Stimulated activated CD8-positive, alpha-beta memory T cell treated with anti-CD3 and anti-CD28 coated beads, Interleukin-12 subunit alpha, Interleukin-12 subunit beta, amount 100 ng/mL, for 1 hour (primary cell): ENCODE data around the gene TMPRSS7.

Experiments
- DNase-seq: peaks from one replicate; pipeline ENCODE4 v3.0.0-alpha.2; 2020; ENCODE audit warnings: low read depth

TMPRSS7 gene, protein sequence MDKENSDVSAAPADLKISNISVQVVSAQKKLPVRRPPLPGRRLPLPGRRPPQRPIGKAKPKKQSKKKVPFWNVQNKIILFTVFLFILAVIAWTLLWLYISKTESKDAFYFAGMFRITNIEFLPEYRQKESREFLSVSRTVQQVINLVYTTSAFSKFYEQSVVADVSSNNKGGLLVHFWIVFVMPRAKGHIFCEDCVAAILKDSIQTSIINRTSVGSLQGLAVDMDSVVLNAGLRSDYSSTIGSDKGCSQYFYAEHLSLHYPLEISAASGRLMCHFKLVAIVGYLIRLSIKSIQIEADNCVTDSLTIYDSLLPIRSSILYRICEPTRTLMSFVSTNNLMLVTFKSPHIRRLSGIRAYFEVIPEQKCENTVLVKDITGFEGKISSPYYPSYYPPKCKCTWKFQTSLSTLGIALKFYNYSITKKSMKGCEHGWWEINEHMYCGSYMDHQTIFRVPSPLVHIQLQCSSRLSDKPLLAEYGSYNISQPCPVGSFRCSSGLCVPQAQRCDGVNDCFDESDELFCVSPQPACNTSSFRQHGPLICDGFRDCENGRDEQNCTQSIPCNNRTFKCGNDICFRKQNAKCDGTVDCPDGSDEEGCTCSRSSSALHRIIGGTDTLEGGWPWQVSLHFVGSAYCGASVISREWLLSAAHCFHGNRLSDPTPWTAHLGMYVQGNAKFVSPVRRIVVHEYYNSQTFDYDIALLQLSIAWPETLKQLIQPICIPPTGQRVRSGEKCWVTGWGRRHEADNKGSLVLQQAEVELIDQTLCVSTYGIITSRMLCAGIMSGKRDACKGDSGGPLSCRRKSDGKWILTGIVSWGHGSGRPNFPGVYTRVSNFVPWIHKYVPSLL

DNA sequence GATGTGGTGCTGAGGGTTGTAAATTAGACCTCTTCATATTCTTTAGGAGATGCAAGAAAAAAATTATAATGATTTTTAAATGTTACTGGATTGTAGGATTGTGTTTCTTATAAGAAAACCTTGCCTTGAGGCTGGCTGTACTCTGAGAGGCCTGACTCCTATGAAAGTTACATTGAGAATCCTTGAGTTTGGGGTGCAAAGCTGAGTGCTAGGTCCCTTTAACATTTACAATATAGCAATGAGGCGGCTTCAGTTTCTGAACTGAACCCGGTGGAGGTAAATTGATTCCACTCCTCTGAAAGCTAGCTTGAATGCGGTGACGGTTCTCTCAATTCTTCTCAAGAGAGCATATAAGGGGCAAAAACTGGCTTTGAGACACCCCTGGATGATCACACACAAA is at the start of gene TMPRSS7:
TSS of gene TMPRSS7 (plus strand) at position 301 of the 400 bp plus-strand sequence. CDS start 110 bp downstream, outside the sequence.
- DNase-seq = no peak

DNA sequence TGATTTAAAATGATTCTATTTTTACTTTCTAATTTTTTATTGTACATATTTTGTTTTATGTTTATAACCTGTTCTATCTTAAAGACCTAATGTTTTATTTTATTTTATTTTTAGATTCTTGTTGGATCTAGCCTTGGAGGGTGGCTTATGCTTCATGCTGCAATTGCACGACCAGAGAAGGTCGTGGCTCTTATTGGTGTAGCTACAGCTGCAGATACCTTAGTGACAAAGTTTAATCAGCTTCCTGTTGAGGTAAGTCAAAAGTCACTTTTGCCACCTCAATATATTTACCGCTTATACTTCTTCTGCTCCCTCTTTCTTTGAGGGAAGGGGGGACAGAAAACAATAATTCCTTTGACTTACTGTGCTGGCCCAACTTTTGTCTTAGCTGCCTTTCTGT is 47.7 kb upstream of the TMPRSS7 start:
- no peak for DNase-seq

DNA sequence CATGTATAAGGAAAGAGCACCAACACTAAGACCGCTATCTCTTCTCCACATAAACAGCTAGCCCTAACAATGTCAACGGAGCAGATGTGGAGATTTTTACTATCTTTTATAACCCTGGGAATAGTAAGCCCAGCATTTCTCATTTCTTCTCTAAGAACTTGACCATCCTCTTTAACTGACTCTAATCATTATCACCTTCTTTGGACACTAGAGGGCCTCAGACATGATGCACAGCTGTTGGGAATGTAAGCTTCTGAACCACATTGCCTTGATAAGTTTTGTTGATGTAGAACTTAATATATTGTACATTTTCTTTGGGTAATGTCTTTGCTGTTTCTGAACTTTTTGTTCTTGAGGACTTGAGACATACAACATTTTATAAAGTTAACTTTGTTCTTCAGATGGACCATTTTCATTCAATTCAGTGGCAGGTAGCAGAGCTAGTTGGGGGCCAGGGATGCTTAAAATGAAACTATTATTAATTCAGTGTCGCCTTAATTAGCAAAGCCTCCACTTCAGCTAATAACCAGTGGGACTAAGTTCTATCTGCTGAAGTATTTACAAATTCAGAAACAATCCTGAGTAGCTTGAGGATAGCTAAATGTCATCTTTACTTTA is 45.4 kb upstream of the TMPRSS7 start:
- no peak for DNase-seq

DNA sequence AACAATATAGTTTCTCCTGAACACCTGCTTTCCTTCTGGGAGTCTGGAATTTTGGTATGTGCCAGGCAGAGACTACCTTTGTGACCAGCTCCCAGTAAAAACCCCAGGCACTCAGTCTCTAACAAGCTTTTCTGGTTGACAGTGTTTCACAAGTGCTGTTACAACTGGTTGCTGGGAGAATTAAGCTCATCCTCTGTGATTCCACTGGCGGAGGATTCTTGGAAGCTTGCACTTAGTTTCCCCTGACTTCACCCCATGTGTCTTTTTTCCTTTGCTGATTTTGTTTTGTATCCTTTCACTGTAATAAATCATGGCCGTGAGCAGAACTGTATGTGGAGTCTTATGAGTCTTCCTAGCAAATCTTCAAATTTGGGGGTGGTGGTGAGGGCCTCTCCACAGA is 41.5 kb upstream of the TMPRSS7 start:
- no peak for DNase-seq

DNA sequence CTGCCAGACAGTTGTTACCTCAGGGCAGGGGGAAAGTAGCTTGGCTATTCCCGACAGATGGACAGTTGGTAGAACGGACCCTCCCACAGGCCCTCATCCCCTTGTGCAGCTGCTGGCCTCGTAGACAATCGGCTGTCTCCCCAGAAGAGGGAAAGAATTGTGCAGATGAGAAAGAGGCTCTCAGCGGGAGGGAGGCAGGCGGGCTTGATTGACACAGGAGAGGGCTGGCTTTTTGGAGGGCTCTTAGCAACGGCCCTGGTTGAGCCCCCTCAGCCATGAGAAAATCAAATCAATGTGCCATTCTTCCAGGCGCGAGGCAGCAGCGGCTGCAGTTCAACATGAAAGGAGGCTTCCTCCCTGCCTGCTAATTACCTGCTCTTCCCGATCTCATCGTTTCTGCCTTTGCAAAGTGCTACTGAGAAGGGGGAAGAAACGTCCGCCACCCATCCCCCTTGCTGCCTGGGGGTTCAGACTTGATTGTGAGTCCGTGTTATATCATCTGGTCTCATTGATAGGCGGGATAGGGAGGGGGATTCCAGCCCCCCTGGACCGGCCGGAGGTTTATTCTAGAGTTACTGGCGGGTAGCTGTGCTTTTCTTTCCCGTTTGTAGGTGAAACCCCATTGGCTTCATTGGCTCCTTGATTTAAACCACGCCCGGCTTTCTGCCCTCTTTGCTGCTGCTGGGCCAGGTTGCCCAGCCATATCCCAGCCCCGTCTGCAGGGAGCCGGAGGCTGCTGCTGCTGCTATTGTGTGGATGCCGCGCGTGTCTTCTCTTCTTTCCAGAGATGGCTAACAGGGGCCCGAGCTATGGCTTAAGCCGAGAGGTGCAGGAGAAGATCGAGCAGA is 35.7 kb upstream of the TMPRSS7 start, which contains the start of gene TAGLN3:
TSS of gene TAGLN3 (plus strand) at position 287 of the 848 bp plus-strand sequence. CDS start at position 788, 501 bp downstream.
- DNase-seq = no peak

DNA sequence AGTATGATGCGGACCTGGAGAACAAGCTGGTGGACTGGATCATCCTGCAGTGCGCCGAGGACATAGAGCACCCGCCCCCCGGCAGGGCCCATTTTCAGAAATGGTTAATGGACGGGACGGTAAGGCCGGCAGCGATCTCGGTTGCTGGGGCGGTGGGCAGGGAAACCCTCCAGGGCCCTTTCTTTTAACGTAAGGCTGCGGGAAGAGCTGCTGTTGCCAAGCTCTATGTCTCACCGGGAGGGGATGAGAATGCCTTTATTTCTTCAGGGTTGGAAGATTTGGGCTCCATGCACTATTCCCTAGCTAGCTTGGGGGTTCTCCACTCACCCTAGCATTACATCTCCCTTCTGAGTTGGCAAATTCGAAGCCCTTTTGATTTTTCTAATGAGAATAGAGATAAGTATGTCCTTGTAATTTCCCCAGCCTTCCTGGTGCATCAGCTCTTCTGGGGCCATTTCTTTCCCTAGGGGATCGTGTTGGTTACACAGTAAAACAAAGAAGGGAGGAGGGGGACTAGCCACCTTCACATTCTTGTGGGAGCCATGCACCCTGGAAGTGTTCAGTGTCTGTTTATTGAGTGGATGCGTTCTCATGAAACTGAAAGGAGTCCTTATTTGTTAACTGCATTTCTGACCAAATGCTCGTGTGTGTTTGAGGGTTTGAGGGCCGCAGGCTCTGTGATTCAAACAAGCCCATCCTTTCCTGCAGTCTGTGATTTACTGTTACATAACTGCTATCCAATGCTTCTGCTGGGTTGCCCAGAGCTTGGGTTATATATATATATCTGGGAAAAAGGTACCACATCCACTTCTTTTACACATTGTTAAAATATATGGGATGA is 34.8 kb upstream of the TMPRSS7 start:
- DNase-seq = no peak

DNA sequence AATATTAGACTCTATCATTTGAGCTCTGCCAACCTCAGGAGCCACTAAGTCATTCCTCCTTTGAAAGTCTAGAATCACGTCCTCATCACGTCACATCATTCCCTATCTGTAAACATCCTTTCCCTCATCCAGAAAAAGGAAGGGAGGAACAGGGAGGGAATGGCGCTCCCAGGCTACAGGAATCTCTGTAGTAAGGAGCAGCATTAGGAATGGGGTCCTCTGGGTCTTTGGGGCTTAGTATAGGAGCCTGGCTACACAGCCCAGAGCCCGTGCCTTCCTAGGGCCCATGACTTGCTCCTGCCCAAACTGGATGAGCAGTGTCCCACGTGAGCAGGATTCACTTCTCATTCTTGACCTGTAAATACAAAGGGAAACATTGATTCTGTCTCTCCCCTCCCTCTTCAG is 34.2 kb upstream of the TMPRSS7 start:
- no peak for DNase-seq

DNA sequence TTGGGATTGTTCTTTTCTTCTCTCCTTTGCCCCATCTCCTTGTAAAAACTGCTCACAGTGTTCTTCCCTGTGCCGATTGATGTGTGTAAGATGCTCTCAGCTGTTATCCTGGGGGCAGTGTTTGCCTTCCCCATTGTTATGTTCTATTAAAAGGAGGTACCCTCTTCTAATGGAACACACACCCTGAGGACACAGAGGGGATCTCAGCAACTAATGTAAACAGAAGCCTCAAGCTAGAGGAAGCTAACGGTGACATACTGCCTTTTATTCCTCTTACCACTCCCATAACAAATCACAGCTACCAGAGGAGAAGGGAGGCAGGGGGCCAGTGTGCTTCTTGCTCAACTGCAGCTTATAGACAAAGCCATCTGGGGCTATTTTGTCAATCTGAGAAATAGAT is 33.6 kb upstream of the TMPRSS7 start:
- DNase-seq = no peak

DNA sequence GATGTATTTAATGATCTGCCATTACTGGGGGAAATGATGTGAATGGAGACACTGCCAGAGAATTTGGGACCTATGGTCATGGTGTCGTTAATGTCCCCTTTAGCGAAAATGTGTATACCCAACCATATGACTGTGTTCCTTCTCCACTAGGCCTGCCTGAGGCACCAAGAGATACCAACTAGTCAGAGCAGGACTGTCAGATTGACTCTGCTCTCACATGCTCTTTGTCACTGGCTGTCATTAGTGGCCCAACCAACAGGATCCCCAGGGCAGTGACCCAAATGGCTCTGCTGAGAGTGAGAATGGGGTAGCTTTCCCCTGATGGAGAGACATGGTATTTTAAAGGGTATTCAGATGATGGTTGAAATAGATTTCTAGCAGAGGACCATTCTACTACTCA is 33.0 kb upstream of the TMPRSS7 start:
- no peak for DNase-seq

DNA sequence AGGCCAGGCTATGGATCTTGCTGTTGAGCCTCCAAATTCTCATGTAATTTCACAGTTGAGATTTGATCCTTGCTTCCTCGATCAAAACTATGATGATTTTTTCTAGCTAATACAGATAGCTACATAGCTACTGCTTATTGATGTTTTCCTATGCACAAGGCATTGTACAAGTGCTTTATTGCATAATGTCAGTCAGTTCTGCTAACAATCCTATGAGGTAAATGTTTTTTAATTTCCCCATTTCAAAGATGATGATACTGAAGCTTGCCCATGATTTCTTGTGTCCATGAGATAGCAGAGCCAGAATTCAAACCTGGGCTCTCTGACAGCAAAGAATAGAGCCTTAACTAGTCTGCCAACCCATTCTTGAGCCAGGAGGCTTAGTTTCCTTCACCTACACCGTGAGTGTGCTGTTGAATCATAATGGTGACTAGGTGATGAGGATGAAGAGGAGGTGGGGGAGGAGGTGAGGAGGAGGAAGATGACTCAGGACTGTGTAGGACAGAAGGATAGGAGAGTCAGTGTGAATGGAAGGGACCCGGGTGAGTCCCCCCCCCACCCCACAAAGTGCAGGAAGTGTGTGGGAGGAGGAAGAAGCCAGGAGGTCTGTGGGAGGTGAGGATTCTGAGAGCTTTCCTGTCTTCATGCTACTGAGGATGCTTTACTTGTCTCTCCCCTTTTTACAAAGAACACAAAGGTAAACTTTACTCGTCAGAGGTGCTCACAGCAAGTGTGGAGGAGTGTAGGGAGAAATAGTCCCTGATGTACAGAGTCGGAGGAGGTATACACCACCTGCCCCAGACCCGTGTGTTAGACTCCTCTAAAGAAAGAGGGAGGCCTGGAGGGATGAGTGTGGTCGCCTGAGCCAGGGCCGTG is 32.2 kb upstream of the TMPRSS7 start:
- DNase-seq = no peak

DNA sequence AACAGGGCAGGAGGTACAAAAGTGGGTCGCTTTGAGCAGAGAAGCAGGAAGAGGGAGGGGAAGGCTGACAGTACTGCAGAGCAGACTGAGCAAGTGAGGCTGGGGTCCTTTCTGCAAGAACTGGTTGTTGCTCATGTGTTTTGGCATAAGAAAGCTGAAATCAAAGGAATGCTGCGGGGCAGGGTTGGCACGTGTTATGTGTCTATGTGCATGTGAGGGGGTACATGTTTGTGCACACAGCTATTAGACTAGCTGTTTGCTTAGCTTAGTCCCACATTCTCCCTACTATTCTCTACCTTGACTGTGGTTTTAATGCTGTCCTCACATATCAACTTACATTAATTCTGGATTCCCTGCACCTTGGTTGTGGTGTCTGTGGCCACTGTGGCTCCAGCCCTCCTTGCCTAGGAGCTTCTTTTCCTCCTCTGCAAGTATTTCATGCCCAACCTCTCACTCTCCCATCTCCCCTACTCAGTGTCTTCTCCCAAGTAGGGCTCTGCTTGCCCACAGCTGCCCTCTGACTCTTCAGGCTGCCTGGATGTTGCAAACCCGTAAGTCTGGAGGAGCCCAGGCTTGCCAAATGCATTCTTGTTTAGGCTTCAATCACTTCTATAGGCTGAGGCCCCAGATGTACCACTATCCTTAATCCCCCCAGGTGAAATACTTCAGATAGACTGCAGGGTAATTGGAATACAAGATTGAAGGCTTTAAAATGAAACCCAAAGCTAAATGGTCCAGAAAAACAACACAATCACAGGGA is 31.0 kb upstream of the TMPRSS7 start:
- DNase-seq = no peak

DNA sequence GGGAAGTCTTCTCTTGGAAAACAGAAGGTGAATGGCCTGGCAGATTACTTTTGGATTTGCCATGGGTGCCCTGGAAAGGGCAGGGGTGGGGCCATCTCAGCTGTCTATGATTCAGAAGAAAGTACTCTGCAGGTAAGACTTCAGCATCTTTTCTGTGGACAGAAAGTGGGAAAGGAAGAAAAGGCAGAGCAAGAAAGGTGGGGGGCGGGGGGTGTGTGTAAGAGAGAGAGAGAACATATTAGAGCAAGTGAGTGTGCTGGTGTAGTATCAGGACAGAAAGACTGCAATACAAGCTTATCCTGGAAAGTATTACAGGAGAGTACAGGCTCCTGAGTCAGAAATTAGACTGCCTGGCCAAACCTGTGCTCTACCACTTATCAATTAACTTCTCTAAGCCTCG is 30.3 kb upstream of the TMPRSS7 start:
- DNase-seq = no peak

DNA sequence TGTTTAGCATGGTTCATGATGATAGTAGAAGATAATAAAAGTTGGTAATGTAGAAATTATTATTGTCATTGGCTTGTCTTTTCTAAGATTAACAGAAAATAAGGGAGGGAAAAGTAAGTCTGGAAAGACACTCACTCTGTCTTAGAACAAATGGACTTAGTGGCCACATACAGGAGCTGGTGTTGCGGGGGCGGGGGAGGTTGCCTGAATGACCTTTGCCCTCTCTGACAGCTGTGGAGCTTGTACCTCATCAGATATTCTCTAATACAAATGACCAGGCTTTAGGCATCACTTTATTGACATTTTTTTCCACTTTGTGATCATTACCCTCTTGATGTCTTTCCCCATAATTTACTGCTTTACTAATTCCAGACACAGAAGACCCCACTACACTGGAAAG is 29.9 kb upstream of the TMPRSS7 start:
- no peak for DNase-seq

DNA sequence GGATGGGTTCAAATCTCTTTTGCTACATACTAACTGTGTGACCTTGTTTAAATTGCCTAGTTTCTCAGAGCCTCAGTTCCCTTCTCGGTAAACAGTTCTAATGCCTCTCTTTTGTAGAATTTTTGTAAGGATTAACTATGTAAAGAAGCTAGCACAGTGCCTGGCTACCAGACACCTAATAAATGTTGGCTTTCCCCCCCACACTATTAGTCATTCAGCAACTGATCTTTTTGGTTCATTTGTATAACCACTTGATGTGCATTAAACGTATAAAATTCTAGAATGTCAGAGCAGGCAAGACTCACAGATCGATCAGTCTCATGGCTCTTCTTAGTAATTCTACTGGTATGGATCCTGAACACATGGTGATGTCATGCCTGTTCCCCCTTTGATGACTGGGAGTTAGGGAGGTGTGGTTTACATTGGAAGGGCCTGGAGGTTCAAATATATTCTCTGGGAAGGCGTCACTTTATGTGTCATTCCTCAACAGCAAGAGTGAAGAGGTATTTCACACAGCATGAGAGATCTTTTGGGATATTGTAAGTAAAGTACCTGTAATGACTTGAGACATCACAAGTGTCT is 29.4 kb upstream of the TMPRSS7 start:
- no peak for DNase-seq

DNA sequence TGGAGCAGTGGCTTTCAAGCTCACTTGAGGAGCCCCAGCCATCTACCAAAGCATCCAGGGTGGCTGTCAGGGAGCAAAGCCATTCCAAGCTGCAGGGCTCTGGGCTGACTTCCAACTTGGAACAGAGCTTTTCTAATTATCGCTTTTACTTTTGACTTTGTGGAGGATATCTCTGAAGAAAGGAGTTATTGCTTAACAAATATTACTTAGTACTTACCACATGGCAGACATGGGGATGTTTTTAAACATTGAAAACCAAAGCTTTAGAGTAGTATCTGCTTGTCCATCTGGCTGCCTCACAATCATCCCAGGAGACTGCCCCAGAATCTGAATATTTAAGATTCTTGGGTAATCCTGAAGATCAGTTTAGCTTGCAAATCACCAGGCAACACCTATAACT is 26.9 kb upstream of the TMPRSS7 start:
- DNase-seq = no peak

DNA sequence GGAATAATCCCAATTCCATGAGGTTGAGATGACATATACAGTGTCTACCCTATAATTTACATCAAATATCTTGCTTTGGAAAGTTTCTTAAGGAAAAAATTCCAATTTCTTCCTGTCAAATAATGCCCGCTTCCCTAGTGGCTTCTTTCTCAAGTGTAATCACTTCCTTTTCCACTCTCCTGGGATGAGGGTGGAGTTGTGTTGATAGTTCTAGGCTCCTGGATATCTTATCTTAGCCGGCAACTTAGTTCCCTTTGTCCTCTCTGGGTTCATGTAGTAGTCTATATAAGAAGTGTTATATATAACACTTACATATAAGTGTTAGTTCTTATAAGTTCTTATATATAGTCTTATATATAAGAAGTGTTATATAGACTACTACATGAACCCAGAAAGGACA is 24.9 kb upstream of the TMPRSS7 start:
- DNase-seq = no peak

DNA sequence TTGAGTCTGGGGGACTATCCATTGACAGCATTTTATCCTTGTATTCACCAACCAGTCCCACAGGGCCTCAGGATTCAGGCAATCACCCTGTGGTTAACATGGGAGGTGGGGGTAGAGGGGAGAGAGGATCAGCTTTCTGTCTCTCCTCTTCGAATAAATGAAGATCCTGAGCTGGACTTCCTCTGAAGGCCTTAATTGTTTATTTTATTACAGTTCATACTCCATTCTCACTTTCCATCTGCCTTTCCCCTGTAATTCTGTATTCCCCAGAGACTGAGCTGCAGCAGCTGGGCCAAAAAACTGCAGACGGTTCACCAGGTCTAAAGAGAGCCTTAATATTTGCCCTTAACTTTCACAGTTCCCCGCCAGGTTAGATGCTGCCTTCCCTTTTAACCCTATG is 23.9 kb upstream of the TMPRSS7 start:
- DNase-seq = no peak

DNA sequence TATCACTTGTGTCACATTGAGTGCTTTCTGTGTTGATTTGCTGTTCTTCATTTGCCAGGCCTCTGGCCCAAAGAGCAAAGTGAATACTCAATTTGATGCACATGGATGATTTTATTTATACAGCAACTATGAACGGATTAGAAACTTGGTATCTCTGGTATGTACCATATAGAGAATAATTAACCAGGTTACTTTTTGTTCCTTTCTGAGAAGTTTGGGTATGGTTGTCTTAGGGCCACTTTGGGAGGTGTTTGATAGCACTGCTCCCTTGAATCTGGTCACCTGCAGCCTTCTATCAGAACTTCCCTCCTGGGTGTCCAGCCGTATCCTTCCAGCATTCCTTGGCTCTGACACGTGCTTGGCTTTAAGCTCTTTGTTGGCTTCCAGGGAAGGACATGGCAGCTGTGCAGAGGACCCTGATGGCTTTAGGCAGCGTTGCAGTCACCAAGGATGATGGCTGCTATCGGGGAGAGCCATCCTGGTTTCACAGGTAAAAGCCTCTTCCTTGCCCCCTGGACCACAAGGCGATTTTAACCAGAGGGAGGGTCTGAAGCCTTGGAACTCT is 23.1 kb upstream of the TMPRSS7 start:
- no peak for DNase-seq
